ENCODE measurements around the gene UNC13B.
"Not testable (repeated sequence)": the region's sequence is repeated elsewhere in the genome, so short reads cannot be mapped to it uniquely, and the experiment has no call there.

UNC13B gene

GRCh38 chr9:35397923-35398322 lies 236.1 kb downstream of the UNC13B start:
- no peak overlapping the region for H3K4me3 ChIP-seq (ENCODE audit: low read depth, low read length)
- DNase-seq (ENCODE audit: low read depth) = no peak

- DNase-seq (ENCODE audit: low read depth) = no peak
- H3K4me3 ChIP-seq (ENCODE audit: low read depth, low read length) = no peak overlapping the region
These were observed 237.0 kb downstream of the UNC13B start for GRCh38 chr9:35398651-35399335.

GRCh38 chr9:35404865-35405264 lies 243.1 kb downstream of the UNC13B start:
- H3K4me3 ChIP-seq (ENCODE audit: low read depth, low read length) = no peak overlapping the region
- no peak for DNase-seq (ENCODE audit: low read depth)

GRCh38 chr9:35406183-35406959 lies 244.6 kb downstream of the UNC13B start:
- DNase-seq (ENCODE audit: low read depth) = no peak

GRCh38 chr9:35407846-35408245 lies 246.0 kb downstream of the UNC13B start:
- no peak for DNase-seq (ENCODE audit: low read depth)
- H3K4me3 ChIP-seq (ENCODE audit: low read depth, low read length) = no peak overlapping the region

More at GRCh38 chr9:35406183-35406959, 244.6 kb downstream of the UNC13B start:
- H3K4me3 ChIP-seq (ENCODE audit: low read depth, low read length) = no peak overlapping the region

- H3K4me3 ChIP-seq (ENCODE audit: low read depth, low read length); DNase-seq (ENCODE audit: low read depth): not testable (repeated sequence)
These were observed 247.6 kb downstream of the UNC13B start for GRCh38 chr9:35409434-35409833.

- H3K4me3 ChIP-seq (ENCODE audit: low read depth, low read length) = no peak overlapping the region
- DNase-seq (ENCODE audit: low read depth) = no peak
These were observed 253.1 kb downstream of the UNC13B start for GRCh38 chr9:35414889-35415288.

GRCh38 chr9:35415402-35416097 lies 253.7 kb downstream of the UNC13B start:
- no peak overlapping the region for H3K4me3 ChIP-seq (ENCODE audit: low read depth, low read length)
- no peak for DNase-seq (ENCODE audit: low read depth)

GRCh38 chr9:35416098-35416427 lies 254.3 kb downstream of the UNC13B start:
- no peak for DNase-seq (ENCODE audit: low read depth)
- no peak overlapping the region for H3K4me3 ChIP-seq (ENCODE audit: low read depth, low read length)

GRCh38 chr9:35422346-35422745 lies 260.5 kb downstream of the UNC13B start:
- DNase-seq (ENCODE audit: low read depth) = no peak
- no peak overlapping the region for H3K4me3 ChIP-seq (ENCODE audit: low read depth, low read length)

GRCh38 chr9:35422753-35423152 lies 260.9 kb downstream of the UNC13B start:
- no peak for DNase-seq (ENCODE audit: low read depth)
- H3K4me3 ChIP-seq (ENCODE audit: low read depth, low read length) = no peak overlapping the region

GRCh38 chr9:35423499-35423898 lies 261.7 kb downstream of the UNC13B start:
- no peak for DNase-seq (ENCODE audit: low read depth)
- no peak overlapping the region for H3K4me3 ChIP-seq (ENCODE audit: low read depth, low read length)

GRCh38 chr9:35424356-35425352 lies 262.8 kb downstream of the UNC13B start:
- H3K4me3 ChIP-seq (ENCODE audit: low read depth, low read length) = no peak overlapping the region
- DNase-seq (ENCODE audit: low read depth) = no peak

GRCh38 chr9:35426627-35427026 lies 264.8 kb downstream of the UNC13B start:
- H3K4me3 ChIP-seq (ENCODE audit: low read depth, low read length) = no peak overlapping the region
- no peak for DNase-seq (ENCODE audit: low read depth)

- H3K4me3 ChIP-seq (ENCODE audit: low read depth, low read length) = no peak overlapping the region
- DNase-seq (ENCODE audit: low read depth) = no peak
These were observed 269.7 kb downstream of the UNC13B start for GRCh38 chr9:35431467-35431866.

GRCh38 chr9:35432076-35432475 lies 270.3 kb downstream of the UNC13B start:
- H3K4me3 ChIP-seq (ENCODE audit: low read depth, low read length) = no peak overlapping the region

GRCh38 chr9:35436933-35437332 lies 275.1 kb downstream of the UNC13B start:
- DNase-seq (ENCODE audit: low read depth) = no peak
- H3K4me3 ChIP-seq (ENCODE audit: low read depth, low read length) = no peak overlapping the region

More at GRCh38 chr9:35432076-35432475, 270.3 kb downstream of the UNC13B start:
- no peak for DNase-seq (ENCODE audit: low read depth)

GRCh38 chr9:35446012-35446411 lies 284.2 kb downstream of the UNC13B start:
- DNase-seq (ENCODE audit: low read depth) = no peak
- no peak overlapping the region for H3K4me3 ChIP-seq (ENCODE audit: low read depth, low read length)

- H3K4me3 ChIP-seq (ENCODE audit: low read depth, low read length) = no peak overlapping the region
- DNase-seq (ENCODE audit: low read depth) = no peak
These were observed 286.7 kb downstream of the UNC13B start for GRCh38 chr9:35448496-35448895.
